PC-3 (cell line): Measurements from ENCODE around the gene POLE3. TPM values are rescaled to one million over a fixed set of nuclear protein-coding genes. Genes with fewer than 3 reads are reported as not detected.

ENCODE experiments used
- ATAC-seq: fragments of 200-7000 bp; cut with Tn5 transposase; 2 replicates; pipeline ENCODE4 v1.9.1; 2020; ENCODE audit warnings: mild to moderate bottlenecking, moderate library complexity
- BruUV-seq: library from RNA; stranded (reverse); fragments of 400-500 nt; replicated peaks from 2 replicates; lab custom pipeline; 2021; lab: Mats Ljungman, UMichigan
- CTCF ChIA-PET: fragments of 300-600 bp; sonication (Branson Sonifier 250); formaldehyde crosslinking; loops from one replicate; lab custom pipeline; 2022; ENCODE audit warnings: antibody characterized with exemption; lab: Charles Lee
- POLR2A ChIA-PET: fragments of 300-600 bp; sonication (Branson Sonifier 250); formaldehyde crosslinking; loops from one replicate; lab custom pipeline; 2022; ENCODE audit warnings: antibody characterized with exemption; ENCODE audit not compliant: unreplicated experiment; lab: Charles Lee
- DNase-seq: peaks from one replicate; pipeline ENCODE4 v3.0.0-alpha.2; 2015
- H2AFZ ChIP-seq: fragments of 300-600 bp; sonication (generic); 2 replicates; pipeline ENCODE4 v1.6.0; 2016; ENCODE audit warnings: antibody characterized with exemption, low read length
- H3F3A ChIP-seq: fragments of 300-600 bp; sonication (generic); one replicate; pipeline ENCODE4 v1.6.0; 2017; ENCODE audit warnings: antibody characterized with exemption, low read length, control low read depth, mild to moderate bottlenecking; ENCODE audit not compliant: unreplicated experiment
- H3K27ac ChIP-seq: fragments of 300-600 bp; sonication (generic); 2 replicates; pipeline ENCODE4 v1.5.1; 2016; ENCODE audit warnings: mild to moderate bottlenecking, low read length
- H3K27me3 ChIP-seq: fragments of 300-600 bp; sonication (generic); 2 replicates; pipeline ENCODE4 v1.6.1; 2016; ENCODE audit warnings: low read length, mixed read lengths
- H3K36me3 ChIP-seq: fragments of 300-600 bp; sonication (generic); 2 replicates; pipeline ENCODE4 v1.6.1; 2016; ENCODE audit warnings: low read depth, mixed run types, low read length, mixed read lengths
- H3K4me1 ChIP-seq: fragments of 300-600 bp; sonication (generic); 2 replicates; pipeline ENCODE4 v1.5.1; 2016; ENCODE audit warnings: low read length; ENCODE audit not compliant: insufficient read depth
- H3K4me2 ChIP-seq: fragments of 300-600 bp; sonication (generic); 2 replicates; pipeline ENCODE4 v1.6.0; 2016; ENCODE audit warnings: low read length
- H3K4me3 ChIP-seq: fragments of 300-600 bp; sonication (generic); 2 replicates; pipeline ENCODE4 v1.5.1; 2016; ENCODE audit warnings: mild to moderate bottlenecking, low read length, mixed read lengths
- H3K79me2 ChIP-seq: fragments of 300-600 bp; sonication (generic); 2 replicates; pipeline ENCODE4 v1.6.1; 2017; ENCODE audit warnings: low read length, mixed read lengths
- H3K9ac ChIP-seq: fragments of 300-600 bp; sonication (generic); 2 replicates; pipeline ENCODE4 v1.6.0; 2016; ENCODE audit warnings: mild to moderate bottlenecking, low read length
- H3K9me2 ChIP-seq: fragments of 300-600 bp; sonication (generic); replicated peaks from 2 replicates; pipeline ENCODE4 v1.6.1; 2016; ENCODE audit warnings: mixed run types, low read length, mixed read lengths
- H3K9me3 ChIP-seq: fragments of 300-600 bp; sonication (generic); 2 replicates; pipeline ENCODE4 v1.6.1; 2016; ENCODE audit warnings: low read length, mixed read lengths
- H4K20me1 ChIP-seq: fragments of 300-600 bp; sonication (generic); 2 replicates; pipeline ENCODE4 v1.6.1; 2016; ENCODE audit warnings: low read length, mixed read lengths
- EZH2 ChIP-seq: fragments of 300-600 bp; sonication (generic); IDR thresholded peaks from one replicate; pipeline ENCODE4 v1.6.1; 2017; ENCODE audit warnings: antibody characterized with exemption, mild to moderate bottlenecking, low read length; ENCODE audit not compliant: unreplicated experiment
- EZH2phosphoT487 ChIP-seq: fragments of 300-600 bp; sonication (generic); IDR thresholded peaks from 2 replicates; pipeline ENCODE4 v1.6.1; 2018; ENCODE audit warnings: mild to moderate bottlenecking, antibody characterized with exemption, low read length, borderline replicate concordance
- intact Hi-C: fragments of 100-400 bp; cut with micrococcal nuclease; formaldehyde crosslinking; loops from 2 replicates; pipeline ENCODE4 v1.9.0; 2023
- total RNA-seq: library from RNA; depleted of rRNA; stranded (reverse); fragments of >200 nt; gene quantifications from 2 replicates; pipeline ENCODE4 v1.2.3, GENCODE V29; 2014
- TF ChIP-seq, protein P1 (sequence below): fragments of 300-600 bp; sonication (generic); conservative IDR thresholded peaks from 2 replicates; pipeline ENCODE4 v1.5.1; 2017; ENCODE audit warnings: antibody characterized with exemption, low read depth, mild to moderate bottlenecking, low read length

POLE3 gene
- total RNA-seq, 1 experiment from 2014 or later = 84.7 TPM

DNA sequence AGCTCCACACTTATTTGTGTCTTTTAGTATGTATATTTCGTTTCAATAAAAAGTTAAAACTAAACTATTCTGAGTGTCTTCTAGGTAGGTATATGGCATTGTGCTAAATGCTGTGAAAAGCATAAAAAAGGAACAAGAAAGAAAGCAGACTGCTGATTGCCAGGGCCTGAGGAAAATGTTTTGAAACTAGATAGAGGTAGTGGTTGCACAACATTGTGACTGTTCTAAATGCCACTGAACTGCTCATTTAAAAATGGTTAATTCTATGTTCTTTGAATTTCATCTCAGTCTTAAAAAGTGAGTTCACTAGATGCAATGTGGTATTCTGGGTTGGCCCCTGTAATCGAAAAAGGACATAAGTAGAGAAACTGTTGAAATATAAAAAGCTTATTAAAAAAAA lies 6.8 kb downstream of the POLE3 start:
- no TSS peak for BruUV-seq
- H3K9me3 ChIP-seq = no peaks in the 10 kb centered on the region
- no peaks in the 10 kb centered on the region for H3F3A ChIP-seq
- no peaks in the 10 kb centered on the region for H3K27me3 ChIP-seq
- peaks cover 24% of the 10 kb centered on the region for H3K4me1 ChIP-seq
- peaks cover 23% of the 10 kb centered on the region for H3K79me2 ChIP-seq
- H3K9me2 ChIP-seq = no peaks in the 10 kb centered on the region
- no peak overlapping the region for H3K4me3 ChIP-seq
- peaks cover 12% of the 10 kb centered on the region for H3K36me3 ChIP-seq
- no peak overlapping the region for H2AFZ ChIP-seq
- intact Hi-C loops = no loop called here
- TF ChIP-seq EZH2 (no peak), EZH2phosphoT487 (no peak)
- TF ChIP-seq, protein P1, sequence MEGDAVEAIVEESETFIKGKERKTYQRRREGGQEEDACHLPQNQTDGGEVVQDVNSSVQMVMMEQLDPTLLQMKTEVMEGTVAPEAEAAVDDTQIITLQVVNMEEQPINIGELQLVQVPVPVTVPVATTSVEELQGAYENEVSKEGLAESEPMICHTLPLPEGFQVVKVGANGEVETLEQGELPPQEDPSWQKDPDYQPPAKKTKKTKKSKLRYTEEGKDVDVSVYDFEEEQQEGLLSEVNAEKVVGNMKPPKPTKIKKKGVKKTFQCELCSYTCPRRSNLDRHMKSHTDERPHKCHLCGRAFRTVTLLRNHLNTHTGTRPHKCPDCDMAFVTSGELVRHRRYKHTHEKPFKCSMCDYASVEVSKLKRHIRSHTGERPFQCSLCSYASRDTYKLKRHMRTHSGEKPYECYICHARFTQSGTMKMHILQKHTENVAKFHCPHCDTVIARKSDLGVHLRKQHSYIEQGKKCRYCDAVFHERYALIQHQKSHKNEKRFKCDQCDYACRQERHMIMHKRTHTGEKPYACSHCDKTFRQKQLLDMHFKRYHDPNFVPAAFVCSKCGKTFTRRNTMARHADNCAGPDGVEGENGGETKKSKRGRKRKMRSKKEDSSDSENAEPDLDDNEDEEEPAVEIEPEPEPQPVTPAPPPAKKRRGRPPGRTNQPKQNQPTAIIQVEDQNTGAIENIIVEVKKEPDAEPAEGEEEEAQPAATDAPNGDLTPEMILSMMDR = no peak
- H3K4me2 ChIP-seq = no peak overlapping the region
- no peaks in the 10 kb centered on the region for H4K20me1 ChIP-seq
- no peak for ATAC-seq
- no peak for DNase-seq
- ChIA-PET POLR2A (no interaction called here), CTCF (no interaction called here)
- H3K27ac ChIP-seq = no peak overlapping the region
- no peak overlapping the region for H3K9ac ChIP-seq

DNA sequence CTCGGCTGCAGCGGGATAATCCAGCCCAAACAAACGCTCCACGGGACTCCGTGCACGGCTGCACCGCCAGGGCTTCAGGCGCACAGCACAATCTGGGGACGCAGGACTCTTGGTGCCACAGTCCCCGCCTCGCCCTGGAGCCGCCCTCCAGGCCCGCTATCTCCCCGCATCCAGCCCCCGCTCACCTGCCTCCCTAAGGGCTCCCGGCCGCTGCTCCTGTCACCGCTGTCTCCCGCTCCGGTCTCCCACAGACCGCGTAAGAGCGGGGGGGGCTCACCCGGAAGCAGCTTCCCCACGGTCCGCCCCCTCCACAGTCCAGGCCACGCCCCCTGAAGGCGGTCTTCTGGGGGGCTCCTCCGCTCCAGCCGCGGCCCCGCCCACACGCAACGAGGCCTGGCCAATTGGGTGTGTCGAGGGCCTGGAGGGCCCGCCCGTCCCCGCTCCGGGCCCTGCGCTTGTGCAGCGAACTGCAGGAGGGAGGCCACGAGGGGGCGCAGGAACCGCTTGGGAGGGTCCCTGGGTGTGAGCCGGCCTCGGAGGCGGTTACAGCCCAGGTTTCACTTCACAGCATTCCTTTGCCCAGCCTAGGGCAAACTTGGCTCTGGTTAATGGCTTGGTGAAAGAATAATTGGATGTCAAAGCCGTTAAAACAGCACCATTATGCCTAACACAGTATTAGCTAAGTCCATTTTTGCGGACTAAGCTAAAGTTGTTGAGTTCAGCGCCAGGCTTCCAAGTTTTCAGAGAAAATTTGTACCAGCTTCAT lies 9.3 kb downstream of the POLE3 start, which contains the start of gene ALAD:
ALAD (minus strand) TSS at position 258 of the 766 bp plus-strand sequence. CDS start 7,725 bp downstream, outside the sequence.
- Histone ChIP-seq H3K9me3 (no peaks in the 10 kb centered on the region), H4K20me1 (no peaks in the 10 kb centered on the region), H3K79me2 (peaks cover 8% of the 10 kb centered on the region), H2AFZ (peak within 1 kb of the TSS; percentile 96), H3K27ac (no peak within 1 kb of the TSS), H3K4me3 (peak within 1 kb of the TSS; percentile 94), H3K4me2 (peak within 1 kb of the TSS; percentile 81), H3F3A (no peaks in the 10 kb centered on the region), H3K27me3 (no peaks in the 10 kb centered on the region), H3K9ac (peak within 1 kb of the TSS; percentile 71), H3K4me1 (peaks cover 21% of the 10 kb centered on the region), H3K36me3 (no peaks in the 10 kb centered on the region), H3K9me2 (no peaks in the 10 kb centered on the region)
- DNase-seq = peak; percentile 97
- intact Hi-C loops = loop anchor here (1.0 to 2.0 kb wide), 2 partner anchors 60 to 127 kb away; partner anchors contain the start of gene WDR31
- no TSS peak for BruUV-seq
- ATAC-seq = peak; percentile 94
- POLR2A ChIA-PET = interaction anchor here (0.6 kb wide), 1 partner anchor 181 kb away, joined by 5 read pairs; no protein-coding TSS in a partner anchor
- TF ChIP-seq EZH2 = no peak
- TF ChIP-seq, protein P1 = peak; percentile 83
- no peak for TF ChIP-seq EZH2phosphoT487
- CTCF ChIA-PET = interaction anchor here (0.7 kb wide), 1 partner anchor 127 kb away, joined by 3 read pairs; no protein-coding TSS in a partner anchor
